ENCODE data around the gene UNK. TPM values are rescaled to one million over a fixed set of nuclear protein-coding genes. Genes with fewer than 3 reads are reported as not detected.

The UNK gene
- total and polyA plus RNA-seq, 2 donors (not counting 1 experiment from before 2014, with no cell fraction given) = 35.5 to 70.3 TPM

DNA sequence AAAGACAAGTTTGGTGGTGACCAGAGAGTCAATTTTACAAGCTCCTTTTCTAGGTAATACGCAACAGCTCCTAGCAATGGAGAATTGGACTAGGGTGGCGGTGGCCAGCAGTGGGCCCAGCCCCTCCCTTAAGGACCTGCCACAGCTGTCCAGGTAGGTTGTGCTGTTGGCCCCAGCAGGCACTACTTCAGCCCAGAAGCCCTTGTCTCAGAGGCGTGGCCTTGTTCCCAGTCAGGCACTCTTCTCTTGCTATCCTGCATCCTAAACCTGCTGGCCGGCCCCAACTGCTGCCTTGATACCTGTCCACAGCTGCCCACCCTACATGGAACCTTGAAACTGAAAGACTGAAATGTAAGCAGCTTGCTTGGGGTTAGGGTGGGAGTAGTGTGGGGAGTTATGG, 18.6 kb upstream of the UNK start:
- intact Hi-C loops (cut with micrococcal nuclease) = loop anchor here (1.0 to 10.0 kb wide), 4 partner anchors 13 to 251 kb away; partner anchors contain the start of genes CASKIN2, TSEN54 and UNK

DNA sequence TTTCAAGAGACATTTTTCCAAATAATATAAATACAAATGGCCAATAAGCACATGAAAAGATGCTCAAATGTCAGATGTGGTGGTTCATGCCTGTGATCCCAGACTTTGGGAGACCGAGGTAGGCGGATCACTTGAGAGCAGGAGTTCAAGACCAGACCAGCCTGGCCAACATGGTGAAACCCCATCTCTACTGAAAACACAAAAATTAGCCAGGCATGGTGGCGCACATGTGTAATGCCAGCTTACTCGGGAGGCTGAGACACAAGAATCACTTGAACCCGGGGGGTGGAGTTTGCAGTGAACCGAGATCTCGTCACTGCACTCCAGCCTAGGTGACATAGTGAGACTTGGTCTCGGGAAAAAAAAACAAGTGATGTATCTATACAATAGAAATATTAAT, 16.7 kb upstream of the UNK start:
- H3K9ac ChIP-seq (ENCODE audit: low read length) = no peak overlapping the region
- ChIA-PET POLR2A (interaction anchor here (0.7 to 2.6 kb wide), 2 partner anchors 9 to 76 kb away, joined by 5 to 14 read pairs; no protein-coding TSS in a partner anchor), CTCF (interaction anchor here (1.0 kb wide), 1 partner anchor 15 kb away, joined by 3 read pairs; no protein-coding TSS in a partner anchor)
- WGBS (ENCODE audit: insufficient coverage) = 100% methylated on average over 2 of the region's 8 CpGs
- H3K27me3 ChIP-seq (replicated peaks in 1 of 4; ENCODE audit: control extremely low read depth in 1 of 4, control insufficient read depth in 3 of 4, insufficient read depth in 4 of 4, low read length in 3 of 4) = no peaks in the 10 kb centered on the region
- no peak overlapping the region for H3K4me3 ChIP-seq (ENCODE audit: control extremely low read depth in 1 of 5, extremely low read depth in 1 of 5, insufficient read depth in 1 of 5, low read depth in 2 of 5, low read length in 4 of 5)
- peaks cover 15% of the 10 kb centered on the region for H4K20me1 ChIP-seq (ENCODE audit: control insufficient read depth, insufficient read depth, low read length, poor library complexity, severe bottlenecking)
- H3K4me1 ChIP-seq (ENCODE audit: control insufficient read depth in 2 of 2, insufficient read depth in 2 of 2, low read length in 2 of 2) = peaks cover 14 to 22% of the 10 kb centered on the region in 2 donors
- H3K4me2 ChIP-seq (replicated peaks; ENCODE audit: low read depth, low read length, poor library complexity, severe bottlenecking) = no peak overlapping the region
- Mint-ChIP-seq H3K27ac (no peak overlapping the region), H3K27me3 (no peaks in the 10 kb centered on the region), H3K9me3 (ENCODE audit: insufficient read depth) (no peaks in the 10 kb centered on the region), H3K4me1 (peaks cover 17% of the 10 kb centered on the region), H3K4me3 (no peak overlapping the region)
- H3K9me3 ChIP-seq (ENCODE audit: control extremely low read depth in 1 of 3, control insufficient read depth in 2 of 3, insufficient read depth in 1 of 3, low read length in 2 of 3) = no peaks in the 10 kb centered on the region
- no peak overlapping the region for H3K27ac ChIP-seq (ENCODE audit: low read length in 2 of 2)
- intact Hi-C loops (cut with micrococcal nuclease) = loop anchor here (10.0 kb wide), 1 partner anchor 253 kb away; the partner anchor contains the start of genes CASKIN2 and TSEN54
- H3K36me3 ChIP-seq (replicated peaks in 1 of 2; ENCODE audit: control extremely low read depth in 1 of 2, control insufficient read depth in 1 of 2, extremely low read depth in 1 of 2, insufficient read depth in 2 of 2, low read length in 1 of 2) = no peaks in the 10 kb centered on the region
- no peaks in the 10 kb centered on the region for H3K79me2 ChIP-seq (ENCODE audit: control insufficient read depth, insufficient read depth, low read length)
- no peak overlapping the region for H2AFZ ChIP-seq (ENCODE audit: insufficient read depth, low read depth, low read length, poor library complexity, severe bottlenecking)
- no peak for TF ChIP-seq EZH2 (IDR thresholded peaks at IDR 0.05; ENCODE audit: borderline replicate concordance, insufficient read depth, low read depth, low read length, poor library complexity, severe bottlenecking)
- TF ChIP-seq, protein P1, sequence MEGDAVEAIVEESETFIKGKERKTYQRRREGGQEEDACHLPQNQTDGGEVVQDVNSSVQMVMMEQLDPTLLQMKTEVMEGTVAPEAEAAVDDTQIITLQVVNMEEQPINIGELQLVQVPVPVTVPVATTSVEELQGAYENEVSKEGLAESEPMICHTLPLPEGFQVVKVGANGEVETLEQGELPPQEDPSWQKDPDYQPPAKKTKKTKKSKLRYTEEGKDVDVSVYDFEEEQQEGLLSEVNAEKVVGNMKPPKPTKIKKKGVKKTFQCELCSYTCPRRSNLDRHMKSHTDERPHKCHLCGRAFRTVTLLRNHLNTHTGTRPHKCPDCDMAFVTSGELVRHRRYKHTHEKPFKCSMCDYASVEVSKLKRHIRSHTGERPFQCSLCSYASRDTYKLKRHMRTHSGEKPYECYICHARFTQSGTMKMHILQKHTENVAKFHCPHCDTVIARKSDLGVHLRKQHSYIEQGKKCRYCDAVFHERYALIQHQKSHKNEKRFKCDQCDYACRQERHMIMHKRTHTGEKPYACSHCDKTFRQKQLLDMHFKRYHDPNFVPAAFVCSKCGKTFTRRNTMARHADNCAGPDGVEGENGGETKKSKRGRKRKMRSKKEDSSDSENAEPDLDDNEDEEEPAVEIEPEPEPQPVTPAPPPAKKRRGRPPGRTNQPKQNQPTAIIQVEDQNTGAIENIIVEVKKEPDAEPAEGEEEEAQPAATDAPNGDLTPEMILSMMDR (IDR thresholded peaks at IDR 0.05) = no peak
- no peak for ATAC-seq (ENCODE audit: low read depth)
- DNase-seq = no peak

More for the DNA sequence above, 18.6 kb upstream of the UNK start:
- DNase-seq (peak; percentile 35), ATAC-seq (ENCODE audit: low read depth) (no peak)
- Histone ChIP-seq H3K27me3 (replicated peaks in 1 of 4; ENCODE audit: control extremely low read depth in 1 of 4, control insufficient read depth in 3 of 4, insufficient read depth in 4 of 4, low read length in 3 of 4) (no peaks in the 10 kb centered on the region), H3K79me2 (ENCODE audit: control insufficient read depth, insufficient read depth, low read length) (no peaks in the 10 kb centered on the region), H3K27ac (ENCODE audit: low read length in 2 of 2) (no peak overlapping the region), H3K4me2 (replicated peaks; ENCODE audit: low read depth, low read length, poor library complexity, severe bottlenecking) (no peak overlapping the region), H3K4me3 (ENCODE audit: control extremely low read depth in 1 of 5, extremely low read depth in 1 of 5, insufficient read depth in 1 of 5, low read depth in 2 of 5, low read length in 4 of 5) (no peak overlapping the region), H2AFZ (ENCODE audit: insufficient read depth, low read depth, low read length, poor library complexity, severe bottlenecking) (no peak overlapping the region), H3K4me1 (ENCODE audit: control insufficient read depth in 2 of 2, insufficient read depth in 2 of 2, low read length in 2 of 2) (peaks cover 14 to 23% of the 10 kb centered on the region in 2 donors), H4K20me1 (ENCODE audit: control insufficient read depth, insufficient read depth, low read length, poor library complexity, severe bottlenecking) (peaks cover 15% of the 10 kb centered on the region), H3K36me3 (replicated peaks in 1 of 2; ENCODE audit: control extremely low read depth in 1 of 2, control insufficient read depth in 1 of 2, extremely low read depth in 1 of 2, insufficient read depth in 2 of 2, low read length in 1 of 2) (no peaks in the 10 kb centered on the region), H3K9me3 (ENCODE audit: control extremely low read depth in 1 of 3, control insufficient read depth in 2 of 3, insufficient read depth in 1 of 3, low read length in 2 of 3) (no peaks in the 10 kb centered on the region), H3K9ac (ENCODE audit: low read length) (no peak overlapping the region)
- Mint-ChIP-seq H3K4me1 (peaks cover 18% of the 10 kb centered on the region), H3K27me3 (no peaks in the 10 kb centered on the region), H3K9me3 (ENCODE audit: insufficient read depth) (no peaks in the 10 kb centered on the region), H3K27ac (peak overlapping the region; percentile 83), H3K4me3 (peak overlapping the region; percentile 52)
- ChIA-PET POLR2A (interaction anchor here (0.7 to 3.7 kb wide), 6 partner anchors 11 to 90 kb away, joined by 3 to 78 read pairs (median 5); partner anchors contain the start of gene WBP2), CTCF (interaction anchor here (0.7 to 5.5 kb wide), 18 partner anchors 11 to 1142 kb away, joined by 3 to 87 read pairs (median 12); partner anchors contain the start of genes CD300E, SMIM5, TRIM47 and TRIM65)
- 89% methylated on average over 3 of the region's 4 CpGs for WGBS (ENCODE audit: insufficient coverage)
- TF ChIP-seq, protein P1 (IDR thresholded peaks at IDR 0.05) = no peak
- TF ChIP-seq EZH2 (IDR thresholded peaks at IDR 0.05; ENCODE audit: borderline replicate concordance, insufficient read depth, low read depth, low read length, poor library complexity, severe bottlenecking) = no peak

All from B cell (primary cell).